ENCODE measurements around the gene HS2ST1.

DNA sequence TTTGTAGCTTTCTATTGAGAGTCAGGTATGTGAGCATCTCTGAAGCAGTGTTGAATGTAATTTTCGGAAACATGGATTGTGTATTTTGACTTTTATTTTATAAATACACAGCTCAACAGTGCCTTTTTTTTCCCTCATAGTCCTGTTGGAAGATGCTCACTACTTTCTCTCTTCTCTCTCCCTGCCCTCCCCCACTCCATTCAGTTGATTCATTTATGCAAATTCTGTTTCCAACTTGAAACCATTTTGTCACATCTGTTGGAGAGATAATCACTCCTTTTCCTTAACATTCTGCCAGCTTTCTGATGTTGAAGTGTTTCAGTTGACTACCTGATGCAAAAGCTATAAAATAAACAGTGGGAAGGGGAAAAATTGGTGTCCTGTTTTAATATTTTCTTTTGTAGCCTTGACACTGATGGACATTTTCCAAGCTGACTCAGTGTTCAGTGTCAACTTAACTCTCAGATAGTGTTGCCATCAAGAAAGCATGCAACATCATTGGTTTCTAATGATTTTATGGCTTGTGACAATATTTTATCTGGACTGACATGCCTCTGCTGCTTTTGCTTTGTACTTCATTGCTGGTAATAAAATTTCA lies 194.5 kb downstream of the HS2ST1 start:
- TF ChIP-seq EZH2 (IDR thresholded peaks at IDR 0.05) (no peak), ELF1 (IDR thresholded peaks at IDR 0.05; ENCODE audit: borderline replicate concordance, low read depth) (no peak), JUND (IDR thresholded peaks at IDR 0.05) (no peak), POLR2A (IDR thresholded peaks at IDR 0.05; ENCODE audit: borderline replicate concordance, extremely low read depth, insufficient read depth, insufficient read length) (no peak), SP1 (IDR thresholded peaks at IDR 0.05; ENCODE audit: low read depth) (no peak), EGR1 (IDR thresholded peaks at IDR 0.05; ENCODE audit: low read depth) (no peak), YY1 (IDR thresholded peaks at IDR 0.05; ENCODE audit: extremely low read depth, insufficient replicate concordance, low read depth, low read length) (no peak)
- TF ChIP-seq, protein P1, sequence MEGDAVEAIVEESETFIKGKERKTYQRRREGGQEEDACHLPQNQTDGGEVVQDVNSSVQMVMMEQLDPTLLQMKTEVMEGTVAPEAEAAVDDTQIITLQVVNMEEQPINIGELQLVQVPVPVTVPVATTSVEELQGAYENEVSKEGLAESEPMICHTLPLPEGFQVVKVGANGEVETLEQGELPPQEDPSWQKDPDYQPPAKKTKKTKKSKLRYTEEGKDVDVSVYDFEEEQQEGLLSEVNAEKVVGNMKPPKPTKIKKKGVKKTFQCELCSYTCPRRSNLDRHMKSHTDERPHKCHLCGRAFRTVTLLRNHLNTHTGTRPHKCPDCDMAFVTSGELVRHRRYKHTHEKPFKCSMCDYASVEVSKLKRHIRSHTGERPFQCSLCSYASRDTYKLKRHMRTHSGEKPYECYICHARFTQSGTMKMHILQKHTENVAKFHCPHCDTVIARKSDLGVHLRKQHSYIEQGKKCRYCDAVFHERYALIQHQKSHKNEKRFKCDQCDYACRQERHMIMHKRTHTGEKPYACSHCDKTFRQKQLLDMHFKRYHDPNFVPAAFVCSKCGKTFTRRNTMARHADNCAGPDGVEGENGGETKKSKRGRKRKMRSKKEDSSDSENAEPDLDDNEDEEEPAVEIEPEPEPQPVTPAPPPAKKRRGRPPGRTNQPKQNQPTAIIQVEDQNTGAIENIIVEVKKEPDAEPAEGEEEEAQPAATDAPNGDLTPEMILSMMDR (IDR thresholded peaks at IDR 0.05 in 2 of 3, conservative IDR thresholded peaks at IDR 0.05 in 1 of 3; ENCODE audit: borderline replicate concordance in 1 of 3, insufficient read depth in 1 of 3, low read depth in 2 of 3, low read length in 2 of 3) = no peak
- TF ChIP-seq, protein P2, sequence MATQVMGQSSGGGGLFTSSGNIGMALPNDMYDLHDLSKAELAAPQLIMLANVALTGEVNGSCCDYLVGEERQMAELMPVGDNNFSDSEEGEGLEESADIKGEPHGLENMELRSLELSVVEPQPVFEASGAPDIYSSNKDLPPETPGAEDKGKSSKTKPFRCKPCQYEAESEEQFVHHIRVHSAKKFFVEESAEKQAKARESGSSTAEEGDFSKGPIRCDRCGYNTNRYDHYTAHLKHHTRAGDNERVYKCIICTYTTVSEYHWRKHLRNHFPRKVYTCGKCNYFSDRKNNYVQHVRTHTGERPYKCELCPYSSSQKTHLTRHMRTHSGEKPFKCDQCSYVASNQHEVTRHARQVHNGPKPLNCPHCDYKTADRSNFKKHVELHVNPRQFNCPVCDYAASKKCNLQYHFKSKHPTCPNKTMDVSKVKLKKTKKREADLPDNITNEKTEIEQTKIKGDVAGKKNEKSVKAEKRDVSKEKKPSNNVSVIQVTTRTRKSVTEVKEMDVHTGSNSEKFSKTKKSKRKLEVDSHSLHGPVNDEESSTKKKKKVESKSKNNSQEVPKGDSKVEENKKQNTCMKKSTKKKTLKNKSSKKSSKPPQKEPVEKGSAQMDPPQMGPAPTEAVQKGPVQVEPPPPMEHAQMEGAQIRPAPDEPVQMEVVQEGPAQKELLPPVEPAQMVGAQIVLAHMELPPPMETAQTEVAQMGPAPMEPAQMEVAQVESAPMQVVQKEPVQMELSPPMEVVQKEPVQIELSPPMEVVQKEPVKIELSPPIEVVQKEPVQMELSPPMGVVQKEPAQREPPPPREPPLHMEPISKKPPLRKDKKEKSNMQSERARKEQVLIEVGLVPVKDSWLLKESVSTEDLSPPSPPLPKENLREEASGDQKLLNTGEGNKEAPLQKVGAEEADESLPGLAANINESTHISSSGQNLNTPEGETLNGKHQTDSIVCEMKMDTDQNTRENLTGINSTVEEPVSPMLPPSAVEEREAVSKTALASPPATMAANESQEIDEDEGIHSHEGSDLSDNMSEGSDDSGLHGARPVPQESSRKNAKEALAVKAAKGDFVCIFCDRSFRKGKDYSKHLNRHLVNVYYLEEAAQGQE (IDR thresholded peaks at IDR 0.05; ENCODE audit: low read depth) = no peak

Data from HCT116 (cell line).